Measurements from ENCODE around the gene KCNMB1.

- TF ChIP-seq CTCF (optimal IDR thresholded peaks at IDR 0.05 in 1 of 3, IDR thresholded peaks at IDR 0.05 in 1 of 3, conservative IDR thresholded peaks at IDR 0.05 in 1 of 3; ENCODE audit: extremely low read depth in 1 of 3, insufficient read depth in 2 of 3, low read length in 3 of 3) (no peak), EZH2 (IDR thresholded peaks at IDR 0.05; ENCODE audit: low read length) (no peak)
These were observed 46.9 kb downstream of the KCNMB1 start for GRCh38 chr5:170342153-170342725.
